ENCODE measurements around the gene ANKRD10.
A peak's percentile ranks its signal among the peaks of the same experiment; 100 is the strongest.

ANKRD10 gene

GRCh38 chr13:110914331-110915056 is 375 bp downstream of the ANKRD10 start:
- peak; percentile 4 for DNase-seq

GRCh38 chr13:110914081-110914330 is 863 bp downstream of the ANKRD10 start:
- no peak for DNase-seq

- no peak for DNase-seq
Measured at GRCh38 chr13:110913322-110914080, 1.4 kb downstream of the ANKRD10 start.

- DNase-seq, result no peak
Measured at GRCh38 chr13:110912651-110913051, 2.2 kb downstream of the ANKRD10 start.

GRCh38 chr13:110911880-110912279 is 3.0 kb downstream of the ANKRD10 start:
- DNase-seq, result no peak

GRCh38 chr13:110910013-110910890 is 4.6 kb downstream of the ANKRD10 start:
- no peak for DNase-seq

GRCh38 chr13:110907951-110908898 is 6.6 kb downstream of the ANKRD10 start:
- DNase-seq, result no peak

GRCh38 chr13:110907301-110907700 is 7.6 kb downstream of the ANKRD10 start:
- DNase-seq, result no peak

GRCh38 chr13:110904748-110905147 is 10.1 kb downstream of the ANKRD10 start:
- DNase-seq, result no peak

GRCh38 chr13:110902370-110902769 is 12.5 kb downstream of the ANKRD10 start:
- no peak for DNase-seq

- no peak for DNase-seq
Measured at GRCh38 chr13:110897521-110897920, 17.3 kb downstream of the ANKRD10 start.

GRCh38 chr13:110897014-110897413 is 17.9 kb downstream of the ANKRD10 start:
- DNase-seq, result no peak

- no peak for DNase-seq
Measured at GRCh38 chr13:110894086-110894485, 20.8 kb downstream of the ANKRD10 start.

- no peak for DNase-seq
Measured at GRCh38 chr13:110893571-110893970, 21.3 kb downstream of the ANKRD10 start.

GRCh38 chr13:110890279-110891165 is 24.3 kb downstream of the ANKRD10 start:
- no peak for DNase-seq

GRCh38 chr13:110888390-110888789 is 26.5 kb downstream of the ANKRD10 start:
- DNase-seq, result no peak

- DNase-seq, result no peak
Measured at GRCh38 chr13:110887597-110888333, 27.1 kb downstream of the ANKRD10 start.

GRCh38 chr13:110886870-110887596 is 27.8 kb downstream of the ANKRD10 start:
- DNase-seq, result no peak

- no peak for DNase-seq
Measured at GRCh38 chr13:110885966-110886869, 28.7 kb downstream of the ANKRD10 start.
